H9 (cell line): ENCODE measurements around the gene TRUB1. TPM values are rescaled to one million over a fixed set of nuclear protein-coding genes. Genes with fewer than 3 reads are reported as not detected.

Experiments used
- DNase-seq: peaks from one replicate; pipeline ENCODE4 v3.0.0-alpha.2; 2017
- H2AFZ ChIP-seq: one replicate; pipeline ENCODE4 v1.6.1; 2013; ENCODE audit warnings: mild to moderate bottlenecking, low read length, control low read depth, moderate library complexity
- H2AK5ac ChIP-seq: 2 replicates; pipeline ENCODE4 v1.6.1; 2013; ENCODE audit warnings: low read length, control low read depth, mixed read lengths; ENCODE audit not compliant: insufficient read length
- H2BK120ac ChIP-seq: one replicate; pipeline ENCODE4 v1.6.1; 2013; ENCODE audit warnings: low read depth, mild to moderate bottlenecking, low read length, control low read depth, inconsistent platforms; ENCODE audit not compliant: poor library complexity, severe bottlenecking
- H2BK12ac ChIP-seq: 2 replicates; pipeline ENCODE4 v1.6.1; 2013; ENCODE audit warnings: low read length, control low read depth, mixed read lengths, low read depth; ENCODE audit not compliant: insufficient read length
- H2BK15ac ChIP-seq: 2 replicates; pipeline ENCODE4 v1.6.1; 2013; ENCODE audit warnings: low read depth, low read length, control low read depth
- H2BK20ac ChIP-seq: one replicate; pipeline ENCODE4 v1.6.1; 2013; ENCODE audit warnings: low read depth, mild to moderate bottlenecking, low read length, control low read depth, inconsistent platforms; ENCODE audit not compliant: poor library complexity, severe bottlenecking
- H2BK5ac ChIP-seq: 2 replicates; pipeline ENCODE4 v1.6.1; 2013; ENCODE audit warnings: low read length, control low read depth, mixed read lengths; ENCODE audit not compliant: insufficient read length
- H3K14ac ChIP-seq: 2 replicates; pipeline ENCODE4 v1.6.1; 2013; ENCODE audit warnings: low read length, control low read depth; ENCODE audit not compliant: insufficient read depth
- H3K18ac ChIP-seq: 2 replicates; pipeline ENCODE4 v1.6.1; 2013; ENCODE audit warnings: low read depth, mild to moderate bottlenecking, mixed read lengths, low read length, control low read depth; ENCODE audit not compliant: insufficient read length
- H3K23ac ChIP-seq: 2 replicates; pipeline ENCODE4 v1.6.1; 2013; ENCODE audit warnings: low read length, control low read depth, mixed read lengths, low read depth; ENCODE audit not compliant: insufficient read length
- H3K23me2 ChIP-seq: 2 replicates; pipeline ENCODE4 v1.6.1; 2013; ENCODE audit warnings: low read depth, mild to moderate bottlenecking, mixed read lengths, low read length, control low read depth; ENCODE audit not compliant: insufficient read length, poor library complexity, severe bottlenecking
- H3K27ac ChIP-seq: 2 replicates; pipeline ENCODE4 v1.5.1; 2013; ENCODE audit warnings: low read length, control low read depth, mixed read lengths, low read depth; ENCODE audit not compliant: insufficient read length
- H3K27me3 ChIP-seq: 2 replicates; pipeline ENCODE4 v1.6.1; 2013; ENCODE audit warnings: low read length, control low read depth, inconsistent platforms; ENCODE audit not compliant: insufficient read depth
- H3K4ac ChIP-seq: 2 replicates; pipeline ENCODE4 v1.6.1; 2013; ENCODE audit warnings: low read depth, mild to moderate bottlenecking, control low read depth, inconsistent platforms, low read length, moderate library complexity
- H3K4me1 ChIP-seq: 2 replicates; pipeline ENCODE4 v1.6.1; 2013; ENCODE audit warnings: low read length, control low read depth, inconsistent platforms; ENCODE audit not compliant: insufficient read depth
- H3K4me2 ChIP-seq: 2 replicates; pipeline ENCODE4 v1.6.1; 2013; ENCODE audit warnings: low read length, control low read depth, mixed read lengths; ENCODE audit not compliant: insufficient read length, insufficient read depth
- H3K56ac ChIP-seq: 2 replicates; pipeline ENCODE4 v1.6.1; 2013; ENCODE audit warnings: low read depth, mild to moderate bottlenecking, mixed read lengths, low read length, control low read depth; ENCODE audit not compliant: insufficient read length
- H3K79me1 ChIP-seq: 2 replicates; pipeline ENCODE4 v1.6.1; 2013; ENCODE audit warnings: low read depth, mild to moderate bottlenecking, moderate library complexity, low read length, control low read depth, inconsistent platforms; ENCODE audit not compliant: insufficient read depth, poor library complexity, severe bottlenecking
- H3K79me2 ChIP-seq: 2 replicates; pipeline ENCODE4 v1.6.1; 2013; ENCODE audit warnings: low read length, control low read depth, inconsistent platforms; ENCODE audit not compliant: insufficient read depth
- H3K9ac ChIP-seq: 2 replicates; pipeline ENCODE4 v1.6.1; 2013; ENCODE audit warnings: low read length, control low read depth, mixed read lengths; ENCODE audit not compliant: insufficient read length; ENCODE audit errors: extremely low read depth
- H3K9me3 ChIP-seq: one replicate; pipeline ENCODE4 v1.6.1; 2013; ENCODE audit warnings: low read depth, low read length, inconsistent platforms; ENCODE audit not compliant: control insufficient read depth
- H3T11ph ChIP-seq: one replicate; pipeline ENCODE4 v1.6.1; 2013; ENCODE audit warnings: mild to moderate bottlenecking, low read length, control low read depth, inconsistent platforms
- H4K20me1 ChIP-seq: one replicate; pipeline ENCODE4 v1.6.1; 2013; ENCODE audit not compliant: control insufficient read depth, insufficient read length, insufficient read depth
- H4K5ac ChIP-seq: 2 replicates; pipeline ENCODE4 v1.6.1; 2013; ENCODE audit warnings: low read depth, mild to moderate bottlenecking, mixed read lengths, low read length, control low read depth; ENCODE audit not compliant: insufficient read length
- H4K8ac ChIP-seq: replicated peaks from 2 replicates; pipeline ENCODE4 v1.6.1; 2013; ENCODE audit warnings: low read length, control low read depth, mixed read lengths, low read depth; ENCODE audit not compliant: insufficient read length
- H4K91ac ChIP-seq: 2 replicates; pipeline ENCODE4 v1.6.1; 2013; ENCODE audit warnings: low read depth, mild to moderate bottlenecking, moderate library complexity, mixed read lengths, low read length, control low read depth; ENCODE audit not compliant: insufficient read length
- H3K27ac Mint-ChIP-seq, 3 experiments: 2 replicates in 2 of 3; 3 replicates in 1 of 3; pipeline ENCODE4 v1.8.0; 2020 to 2021; ENCODE audit warnings: mixed read lengths in 3 of 3, mild to moderate bottlenecking in 1 of 3, moderate library complexity in 1 of 3
- H3K27me3 Mint-ChIP-seq: 2 replicates; pipeline ENCODE4 v1.8.0; 2021; ENCODE audit warnings: low read depth, mild to moderate bottlenecking, moderate library complexity, mixed read lengths
- H3K36me3 Mint-ChIP-seq, 3 experiments: 2 replicates in 2 of 3; 3 replicates in 1 of 3; pipeline ENCODE4 v1.8.0; 2020 to 2021; ENCODE audit warnings: low read depth in 3 of 3, mixed read lengths in 3 of 3; ENCODE audit not compliant: insufficient read depth in 1 of 3
- H3K4me1 Mint-ChIP-seq, 2 experiments: 2 replicates each; pipeline ENCODE4 v1.8.0; 2020; ENCODE audit warnings: mixed read lengths in 2 of 2
- H3K4me3 Mint-ChIP-seq, 2 experiments: 2 replicates in 1 of 2; 3 replicates in 1 of 2; pipeline ENCODE4 v1.8.0; 2020 to 2021; ENCODE audit warnings: mild to moderate bottlenecking in 2 of 2, mixed read lengths in 2 of 2, moderate library complexity in 1 of 2
- H3K9me3 Mint-ChIP-seq, 2 experiments: 2 replicates in 1 of 2; 3 replicates in 1 of 2; pipeline ENCODE4 v1.8.0; 2020; ENCODE audit warnings: mild to moderate bottlenecking in 2 of 2, mixed read lengths in 2 of 2, moderate library complexity in 1 of 2
- WGBS: extraction: QIAGEN DNeasy Blood & Tissue Kit; methylation state at CpG from one replicate; pipeline ENCODE4 v1.1.7; 2013; ENCODE audit warnings: missing lambda C conversion rate, low lambda C conversion rate, mixed read lengths; ENCODE audit not compliant: insufficient read length; ENCODE audit errors: extremely low coverage; 5-methylcytosine and 5-hydroxymethylcytosine counted together
- total RNA-seq: library from RNA; stranded (reverse); gene quantifications from 2 replicates; pipeline ENCODE4 v1.2.1, GENCODE V29; 2021
- TF ChIP-seq, protein P1 (sequence below): fragments of 200-600 bp; sonication (generic); conservative IDR thresholded peaks from 3 replicates; pipeline ENCODE4 v1.8.0; 2021; ENCODE audit warnings: antibody characterized with exemption, mild to moderate bottlenecking

The TRUB1 gene
- total RNA-seq, 1 experiment from 2014 or later: 20.6 TPM

DNA sequence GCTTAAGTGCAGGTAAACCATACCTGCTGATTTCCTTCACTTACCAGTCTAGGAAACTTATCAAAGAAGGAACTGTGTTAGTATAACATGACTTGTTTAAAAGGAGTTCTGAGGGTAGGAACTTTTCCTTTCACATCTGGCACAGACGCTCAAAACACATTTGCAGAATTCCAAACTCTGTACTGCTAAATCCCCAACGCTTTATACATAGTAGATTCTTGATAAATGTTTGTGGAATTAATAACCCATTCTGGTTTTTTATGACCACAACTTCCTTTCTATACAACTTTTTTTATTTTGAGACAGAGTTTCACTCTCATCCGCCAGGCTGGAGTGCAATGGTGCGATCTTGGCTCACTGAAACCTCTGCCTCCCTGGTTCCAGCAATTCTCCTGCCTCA, 7.7 kb upstream of the TRUB1 start:
- H2BK120ac ChIP-seq: no peak overlapping the region
- H2BK15ac ChIP-seq: no peak overlapping the region
- H3K4me2 ChIP-seq: no peak overlapping the region
- Mint-ChIP-seq H3K4me1 (no peaks in the 10 kb centered on the region), H3K27me3 (no peaks in the 10 kb centered on the region; the same call in 1 of the 2 replicates), H3K4me3 (no peak overlapping the region), H3K36me3 (peaks cover 0 to 11% (median 3%) of the 10 kb centered on the region in 3 experiments; a peak in 2 of 7 replicates), H3K27ac (no peak overlapping the region), H3K9me3 (peaks cover 8 to 17% of the 10 kb centered on the region in 2 experiments)
- H3K79me2 ChIP-seq: no peaks in the 10 kb centered on the region
- no peak overlapping the region for H4K8ac ChIP-seq
- H2BK5ac ChIP-seq: no peak overlapping the region
- no peak overlapping the region for H3T11ph ChIP-seq
- H3K79me1 ChIP-seq: no peaks in the 10 kb centered on the region
- H3K9me3 ChIP-seq: peaks cover 8% of the 10 kb centered on the region
- no peak overlapping the region for H2BK20ac ChIP-seq
- no peaks in the 10 kb centered on the region for H3K4me1 ChIP-seq
- no peaks in the 10 kb centered on the region for H3K23me2 ChIP-seq
- no peak overlapping the region for H3K56ac ChIP-seq
- H3K27me3 ChIP-seq: no peaks in the 10 kb centered on the region; the same call in 1 of the 2 replicates
- H4K20me1 ChIP-seq: no peaks in the 10 kb centered on the region
- H4K91ac ChIP-seq: no peak overlapping the region
- WGBS: no CpG with 5 or more reads among the region's 4 CpGs
- no peak overlapping the region for H3K23ac ChIP-seq
- no peak overlapping the region for H3K14ac ChIP-seq
- H3K4ac ChIP-seq: no peak overlapping the region
- H2AFZ ChIP-seq: no peak overlapping the region
- no peak overlapping the region for H4K5ac ChIP-seq
- TF ChIP-seq, protein P1, sequence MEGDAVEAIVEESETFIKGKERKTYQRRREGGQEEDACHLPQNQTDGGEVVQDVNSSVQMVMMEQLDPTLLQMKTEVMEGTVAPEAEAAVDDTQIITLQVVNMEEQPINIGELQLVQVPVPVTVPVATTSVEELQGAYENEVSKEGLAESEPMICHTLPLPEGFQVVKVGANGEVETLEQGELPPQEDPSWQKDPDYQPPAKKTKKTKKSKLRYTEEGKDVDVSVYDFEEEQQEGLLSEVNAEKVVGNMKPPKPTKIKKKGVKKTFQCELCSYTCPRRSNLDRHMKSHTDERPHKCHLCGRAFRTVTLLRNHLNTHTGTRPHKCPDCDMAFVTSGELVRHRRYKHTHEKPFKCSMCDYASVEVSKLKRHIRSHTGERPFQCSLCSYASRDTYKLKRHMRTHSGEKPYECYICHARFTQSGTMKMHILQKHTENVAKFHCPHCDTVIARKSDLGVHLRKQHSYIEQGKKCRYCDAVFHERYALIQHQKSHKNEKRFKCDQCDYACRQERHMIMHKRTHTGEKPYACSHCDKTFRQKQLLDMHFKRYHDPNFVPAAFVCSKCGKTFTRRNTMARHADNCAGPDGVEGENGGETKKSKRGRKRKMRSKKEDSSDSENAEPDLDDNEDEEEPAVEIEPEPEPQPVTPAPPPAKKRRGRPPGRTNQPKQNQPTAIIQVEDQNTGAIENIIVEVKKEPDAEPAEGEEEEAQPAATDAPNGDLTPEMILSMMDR: no peak
- no peak overlapping the region for H3K27ac ChIP-seq
- no peak overlapping the region for H2BK12ac ChIP-seq
- H3K9ac ChIP-seq: no peak overlapping the region
- H3K18ac ChIP-seq: no peak overlapping the region
- no peak overlapping the region for H2AK5ac ChIP-seq
- DNase-seq: no peak
